Left lung (tissue), 10 donors: ENCODE data around the gene FLCN. TPM values are rescaled to one million over a fixed set of nuclear protein-coding genes. Genes with fewer than 3 reads are reported as not detected.

Source experiments
- ATAC-seq: fragments of 200-7000 bp; cut with Tn5 transposase; one replicate; pipeline ENCODE4 v1.9.1; 2020; ENCODE audit warnings: moderate library complexity
- DNase-seq, 4 donors: peaks; one replicate each; pipeline ENCODE4 v3.0.0-alpha.2; 2013 to 2020
- H3K27ac ChIP-seq, 2 donors: fragments of 200-600 bp; sonication (generic) in 1 of 2; one replicate each; pipeline versions ENCODE4 v1.5.0 to v1.8.0; 2020 to 2021
- H3K27me3 ChIP-seq, 2 donors: fragments of 200-600 bp; sonication (generic) in 1 of 2; one replicate each; pipeline versions ENCODE4 v1.5.0 to v1.8.0; 2020 to 2021
- H3K36me3 ChIP-seq, 2 donors: fragments of 200-600 bp; sonication (generic) in 1 of 2; one replicate each; pipeline versions ENCODE4 v1.5.0 to v1.8.0; 2020 to 2021
- H3K4me1 ChIP-seq, 2 donors: fragments of 200-600 bp; one replicate each; pipeline ENCODE4 v1.8.0; 2021
- H3K4me3 ChIP-seq, 2 donors: fragments of 200-600 bp; sonication (generic) in 1 of 2; one replicate each; pipeline versions ENCODE4 v1.5.0 to v1.8.0; 2020 to 2021; ENCODE audit warnings: mild to moderate bottlenecking in 1 of 2
- H3K9me3 ChIP-seq, 2 donors: fragments of 200-600 bp; sonication (generic) in 1 of 2; one replicate each; pipeline versions ENCODE4 v1.5.0 to v1.8.0; 2020 to 2021
- intact Hi-C, 2 donors: fragments of 100-400 bp; cut with DNase I; formaldehyde crosslinking; loops; one replicate each; pipeline versions ENCODE4 v1.11.2 to v1.14.2; 2022
- polyA plus RNA-seq, 6 donors: library from polyadenylated mRNA; unstranded; fragments of 120-200 nt; gene quantifications; one replicate each; pipeline ENCODE4 v1.2.1, GENCODE V29; 2013; ENCODE audit not compliant: insufficient read length in 6 of 6
- total RNA-seq, 2 donors: library from RNA; stranded (reverse); fragmentation: NEBNext Ultra II Directional; extraction: Animal tissue kit (Norgen Biotek cat#: 25700); gene quantifications; one replicate each; pipeline ENCODE4 v1.2.1, GENCODE V29; 2021
- TF ChIP-seq, protein P1 (sequence below), 2 donors: fragments of 200-600 bp; sonication (generic) in 1 of 2; IDR thresholded peaks; one replicate each; pipeline versions ENCODE4 v1.5.0 to v1.8.0; 2021; ENCODE audit warnings: antibody characterized with exemption in 2 of 2
- donor health status: DM: no; HTN: yes; CAD: no.
- donor health status: DM: no; HTN: no; CAD: no.

FLCN gene
- total and polyA plus RNA-seq, 8 donors: 39.6 to 80.1 (median 50.8) TPM

DNA sequence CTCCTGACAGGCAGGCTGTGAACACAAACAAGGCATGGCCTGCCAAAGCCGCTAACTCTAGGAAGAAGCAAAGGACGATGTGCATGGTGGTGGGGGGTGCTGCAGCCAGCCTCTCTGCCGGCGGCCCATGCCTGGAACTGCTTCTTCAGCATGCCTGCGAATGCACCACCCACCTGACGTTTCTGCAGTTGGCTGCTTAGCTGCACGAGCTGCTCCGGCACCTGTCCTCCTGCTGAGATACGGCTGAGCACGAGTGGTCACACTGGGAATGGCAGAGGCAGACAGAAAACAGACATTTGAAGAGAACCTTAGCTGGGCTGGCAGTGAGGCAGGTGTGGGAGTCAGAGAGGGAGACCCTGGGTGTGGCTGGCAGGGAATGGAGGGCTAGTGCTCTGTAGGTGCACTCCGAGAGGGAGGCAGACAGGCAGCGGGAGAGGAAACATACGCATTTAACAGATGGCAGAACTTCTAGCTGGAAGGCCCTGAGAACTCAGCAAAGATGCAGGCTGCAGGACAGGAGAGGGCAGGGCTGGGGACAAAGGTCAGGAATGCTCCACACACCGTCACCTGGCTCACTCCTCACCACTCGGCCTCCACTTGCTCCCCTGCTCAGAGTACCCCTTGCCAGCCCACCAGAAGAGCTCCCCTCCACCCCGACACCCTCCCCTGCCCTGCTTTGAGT is 5.2 kb downstream of the FLCN start:
- H3K9me3 ChIP-seq: no peaks in the 10 kb centered on the region
- peaks cover 0 to 64% of the 10 kb centered on the region in 2 donors for H3K36me3 ChIP-seq
- intact Hi-C loops: no loop called here
- H3K4me1 ChIP-seq: peaks cover 9 to 24% of the 10 kb centered on the region in 2 donors
- no peak for DNase-seq
- TF ChIP-seq, protein P1, sequence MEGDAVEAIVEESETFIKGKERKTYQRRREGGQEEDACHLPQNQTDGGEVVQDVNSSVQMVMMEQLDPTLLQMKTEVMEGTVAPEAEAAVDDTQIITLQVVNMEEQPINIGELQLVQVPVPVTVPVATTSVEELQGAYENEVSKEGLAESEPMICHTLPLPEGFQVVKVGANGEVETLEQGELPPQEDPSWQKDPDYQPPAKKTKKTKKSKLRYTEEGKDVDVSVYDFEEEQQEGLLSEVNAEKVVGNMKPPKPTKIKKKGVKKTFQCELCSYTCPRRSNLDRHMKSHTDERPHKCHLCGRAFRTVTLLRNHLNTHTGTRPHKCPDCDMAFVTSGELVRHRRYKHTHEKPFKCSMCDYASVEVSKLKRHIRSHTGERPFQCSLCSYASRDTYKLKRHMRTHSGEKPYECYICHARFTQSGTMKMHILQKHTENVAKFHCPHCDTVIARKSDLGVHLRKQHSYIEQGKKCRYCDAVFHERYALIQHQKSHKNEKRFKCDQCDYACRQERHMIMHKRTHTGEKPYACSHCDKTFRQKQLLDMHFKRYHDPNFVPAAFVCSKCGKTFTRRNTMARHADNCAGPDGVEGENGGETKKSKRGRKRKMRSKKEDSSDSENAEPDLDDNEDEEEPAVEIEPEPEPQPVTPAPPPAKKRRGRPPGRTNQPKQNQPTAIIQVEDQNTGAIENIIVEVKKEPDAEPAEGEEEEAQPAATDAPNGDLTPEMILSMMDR (IDR thresholded peaks at IDR 0.05): no peak
- H3K27me3 ChIP-seq: no peaks in the 10 kb centered on the region
- no peak for ATAC-seq
- no peak overlapping the region for H3K4me3 ChIP-seq
- no peak overlapping the region for H3K27ac ChIP-seq

DNA sequence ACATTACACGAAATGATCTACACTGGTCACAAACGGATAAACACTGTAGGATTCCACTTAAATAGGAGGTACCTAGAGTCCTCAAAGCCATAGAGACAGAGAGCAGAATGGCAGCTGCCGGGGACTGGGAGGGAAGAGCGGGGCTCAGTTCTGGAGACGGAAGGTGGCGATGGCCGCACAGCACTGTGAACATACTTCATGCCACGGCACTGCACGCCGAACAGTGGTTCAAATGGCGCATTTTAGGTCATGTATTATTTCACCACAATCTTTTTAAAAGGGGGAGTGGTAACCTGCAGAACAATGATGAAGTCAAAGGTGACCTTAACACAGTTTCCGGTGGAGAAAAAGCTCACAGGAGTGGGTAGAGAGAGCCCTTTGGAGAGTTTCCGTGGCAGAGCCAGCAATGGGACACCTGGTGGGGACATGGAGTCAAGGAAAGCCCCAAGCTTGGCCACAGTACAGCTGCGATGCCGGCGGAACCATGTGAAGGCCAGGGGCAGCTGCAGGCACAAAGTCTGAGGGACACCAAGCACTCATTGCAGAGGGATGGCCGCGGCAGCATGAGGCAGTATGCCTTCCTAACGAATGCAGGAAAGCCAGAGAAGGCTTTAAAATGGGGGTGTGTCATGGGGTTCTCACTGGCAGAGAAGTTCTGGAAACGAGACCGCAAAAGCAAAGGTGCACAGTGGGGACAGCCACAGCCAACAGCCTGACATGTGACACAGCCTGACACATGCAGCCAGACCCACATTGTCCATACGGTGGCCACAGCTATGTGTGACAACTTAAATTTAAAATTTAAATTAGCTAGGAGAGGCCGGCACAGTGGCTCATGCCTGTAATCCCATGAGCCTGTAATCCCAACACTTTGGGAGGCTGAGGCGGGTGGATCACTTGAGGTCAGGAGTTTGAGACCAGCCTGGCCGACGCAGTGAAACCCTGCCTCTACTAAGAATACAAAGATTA is 7.3 kb downstream of the FLCN start:
- peaks cover 0 to 85% of the 10 kb centered on the region in 2 donors for H3K36me3 ChIP-seq
- intact Hi-C loops: no loop called here
- no peaks in the 10 kb centered on the region for H3K27me3 ChIP-seq
- H3K4me3 ChIP-seq: no peak overlapping the region
- TF ChIP-seq, protein P1 (IDR thresholded peaks at IDR 0.05): no peak
- H3K27ac ChIP-seq: no peak overlapping the region
- peaks cover 0 to 9% of the 10 kb centered on the region in 2 donors for H3K4me1 ChIP-seq
- ATAC-seq (no peak), DNase-seq (no peak)
- no peaks in the 10 kb centered on the region for H3K9me3 ChIP-seq

DNA sequence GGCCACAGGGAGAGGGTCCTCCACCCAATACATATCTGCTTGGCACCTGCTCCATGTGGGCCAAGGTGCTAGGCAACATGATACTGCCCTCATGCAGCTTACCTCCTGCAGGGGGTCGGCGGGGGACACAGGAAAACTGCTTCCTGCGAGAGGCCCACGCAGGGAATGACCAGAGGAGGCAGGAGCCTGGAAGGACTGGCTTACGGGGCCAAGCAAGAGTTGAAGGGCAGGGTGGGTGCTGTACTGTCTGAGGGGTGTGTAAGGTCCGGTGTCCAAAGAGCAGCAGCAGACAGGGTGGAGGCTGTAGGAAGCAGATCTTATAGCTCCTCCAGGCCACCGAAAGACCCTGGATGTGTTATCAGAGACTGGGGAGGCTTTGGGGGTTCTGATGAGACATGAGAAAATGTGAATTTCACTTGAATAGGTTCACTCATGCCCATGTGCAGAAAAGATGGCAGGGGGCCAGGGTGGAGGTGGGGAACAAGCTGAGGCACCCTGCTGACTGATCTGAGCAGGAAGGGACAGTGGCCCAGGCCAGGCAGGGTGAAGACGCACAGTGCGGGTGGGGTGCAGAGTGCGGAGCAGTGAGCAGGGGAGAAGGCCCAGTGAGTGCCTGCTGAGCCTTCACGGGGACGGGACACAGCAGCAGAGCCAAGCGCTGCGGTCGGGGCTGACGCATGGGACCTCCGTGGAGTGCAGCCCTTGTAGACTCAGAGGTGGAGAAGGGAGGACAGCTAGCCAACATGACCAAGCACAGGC is 8.3 kb downstream of the FLCN start:
- Histone ChIP-seq H3K36me3 (peaks cover 0 to 95% of the 10 kb centered on the region in 2 donors), H3K27me3 (no peaks in the 10 kb centered on the region), H3K27ac (no peak overlapping the region), H3K9me3 (no peaks in the 10 kb centered on the region), H3K4me1 (no peaks in the 10 kb centered on the region), H3K4me3 (no peak overlapping the region)
- DNase-seq (no peak), ATAC-seq (no peak)
- intact Hi-C loops: no loop called here
- TF ChIP-seq, protein P1 (IDR thresholded peaks at IDR 0.05): no peak

DNA sequence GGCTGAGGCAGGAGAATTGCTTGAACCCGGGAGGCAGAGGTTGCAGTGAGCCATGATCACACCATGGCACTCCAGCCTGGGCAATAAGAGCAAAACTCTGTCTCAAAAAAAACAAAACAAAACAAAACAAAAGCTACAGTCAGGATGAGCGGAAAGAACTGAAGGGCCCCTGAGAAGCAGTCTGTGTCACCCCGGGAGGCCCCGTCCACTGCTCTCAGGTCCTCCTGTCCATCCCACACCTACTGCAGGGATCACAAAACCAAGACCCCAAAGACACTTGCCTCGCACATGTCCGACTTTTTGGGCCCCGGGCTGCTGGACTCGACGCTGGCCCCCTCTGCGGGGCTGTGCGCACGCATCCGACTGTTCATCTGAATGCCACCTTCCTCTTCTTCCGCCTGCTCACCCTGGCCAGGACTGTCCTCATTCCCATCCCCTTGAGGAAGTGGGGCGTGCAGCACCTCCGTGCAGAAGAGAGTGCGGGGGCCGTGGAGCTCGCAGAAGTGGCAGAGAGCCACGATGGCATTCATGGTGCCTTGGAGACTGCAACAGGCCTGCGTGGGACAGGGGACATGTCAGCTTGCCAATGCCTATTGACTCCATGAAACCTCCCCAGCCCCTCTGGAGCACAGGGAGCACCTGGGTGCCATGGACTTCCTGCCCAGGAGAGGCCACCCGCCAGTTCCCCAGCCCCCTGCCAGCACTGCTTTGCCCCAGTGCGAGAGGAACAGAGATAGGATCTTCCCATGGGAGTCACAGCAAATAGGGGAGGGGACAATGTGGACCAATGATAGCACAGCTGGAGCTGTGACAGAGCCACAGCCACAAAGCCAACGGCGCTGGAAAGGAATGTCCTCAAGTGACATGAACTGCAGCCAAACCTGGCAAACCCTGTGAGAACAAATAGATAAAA is 9.1 kb downstream of the FLCN start:
- Histone ChIP-seq H3K4me1 (no peaks in the 10 kb centered on the region), H3K4me3 (no peak overlapping the region), H3K9me3 (no peaks in the 10 kb centered on the region), H3K27me3 (no peaks in the 10 kb centered on the region), H3K36me3 (peaks cover 0 to 100% of the 10 kb centered on the region in 2 donors), H3K27ac (no peak overlapping the region)
- intact Hi-C loops: no loop called here
- TF ChIP-seq, protein P1 (IDR thresholded peaks at IDR 0.05): no peak
- ATAC-seq (no peak), DNase-seq (no peak)
